22Rv1 (cell line): Measurements from ENCODE around the gene SLBP.

ENCODE experiments used
- ZFX ChIP-seq: fragments of 450-650 bp; IDR thresholded peaks from 2 replicates; pipeline ENCODE4 v1.6.1; 2017; ENCODE audit warnings: antibody characterized with exemption, borderline replicate concordance
- TF ChIP-seq, protein P1 (sequence below): fragments of 450-650 bp; IDR thresholded peaks from 2 replicates; pipeline ENCODE4 v1.5.1; 2017; ENCODE audit warnings: mild to moderate bottlenecking

GRCh38 chr4:1669850-1670249, 42.3 kb downstream of the SLBP start:
- TF ChIP-seq, protein P1, sequence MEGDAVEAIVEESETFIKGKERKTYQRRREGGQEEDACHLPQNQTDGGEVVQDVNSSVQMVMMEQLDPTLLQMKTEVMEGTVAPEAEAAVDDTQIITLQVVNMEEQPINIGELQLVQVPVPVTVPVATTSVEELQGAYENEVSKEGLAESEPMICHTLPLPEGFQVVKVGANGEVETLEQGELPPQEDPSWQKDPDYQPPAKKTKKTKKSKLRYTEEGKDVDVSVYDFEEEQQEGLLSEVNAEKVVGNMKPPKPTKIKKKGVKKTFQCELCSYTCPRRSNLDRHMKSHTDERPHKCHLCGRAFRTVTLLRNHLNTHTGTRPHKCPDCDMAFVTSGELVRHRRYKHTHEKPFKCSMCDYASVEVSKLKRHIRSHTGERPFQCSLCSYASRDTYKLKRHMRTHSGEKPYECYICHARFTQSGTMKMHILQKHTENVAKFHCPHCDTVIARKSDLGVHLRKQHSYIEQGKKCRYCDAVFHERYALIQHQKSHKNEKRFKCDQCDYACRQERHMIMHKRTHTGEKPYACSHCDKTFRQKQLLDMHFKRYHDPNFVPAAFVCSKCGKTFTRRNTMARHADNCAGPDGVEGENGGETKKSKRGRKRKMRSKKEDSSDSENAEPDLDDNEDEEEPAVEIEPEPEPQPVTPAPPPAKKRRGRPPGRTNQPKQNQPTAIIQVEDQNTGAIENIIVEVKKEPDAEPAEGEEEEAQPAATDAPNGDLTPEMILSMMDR = no peak
- TF ChIP-seq ZFX = no peak
